GM21367 (cell line): ENCODE data around the gene TBL1X.
"Not testable (repeated sequence)": the region's sequence is repeated elsewhere in the genome, so short reads cannot be mapped to it uniquely, and the experiment has no call there.

Experiments used
- ATAC-seq: cut with Tn5 transposase; IDR thresholded peaks from one replicate; pipeline ENCODE4 v1.9.1; 2021; ENCODE audit not compliant: unreplicated experiment

TBL1X gene

DNA sequence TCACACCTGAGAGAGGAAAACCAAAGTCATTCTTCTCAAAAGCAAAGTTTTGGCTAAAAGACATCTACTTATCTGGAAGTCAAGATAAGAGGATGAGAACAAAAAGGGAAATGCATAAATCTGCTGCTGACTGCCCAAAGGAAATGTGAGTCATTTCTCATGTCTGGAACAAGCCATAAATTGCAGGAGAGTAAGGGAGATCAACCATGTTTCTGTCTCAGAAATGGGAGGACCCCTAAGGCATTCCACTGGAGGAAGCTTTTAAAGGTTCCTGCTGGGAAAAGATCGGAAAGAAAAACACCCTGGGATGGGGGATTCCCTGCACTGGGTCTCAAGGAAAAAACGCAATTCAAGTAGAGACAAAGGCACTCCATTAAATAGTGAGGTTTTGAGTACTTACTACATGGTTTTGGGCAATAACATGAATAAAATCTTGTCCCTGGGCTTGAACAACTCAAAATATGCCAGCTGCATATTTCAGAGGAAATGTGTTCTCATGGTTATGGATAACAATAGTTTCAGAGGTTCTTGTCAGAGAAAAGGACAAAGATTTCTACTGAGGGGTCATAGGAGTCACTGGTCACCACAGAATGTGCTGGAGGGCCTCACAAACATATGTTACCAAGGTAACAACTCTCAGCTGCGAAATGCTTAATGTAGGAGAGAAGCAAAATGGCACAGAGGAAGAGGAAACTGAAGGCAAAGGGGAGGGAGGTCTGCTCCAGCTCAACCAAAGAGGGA lies 281.5 kb downstream of the TBL1X start:
- no peak for ATAC-seq

DNA sequence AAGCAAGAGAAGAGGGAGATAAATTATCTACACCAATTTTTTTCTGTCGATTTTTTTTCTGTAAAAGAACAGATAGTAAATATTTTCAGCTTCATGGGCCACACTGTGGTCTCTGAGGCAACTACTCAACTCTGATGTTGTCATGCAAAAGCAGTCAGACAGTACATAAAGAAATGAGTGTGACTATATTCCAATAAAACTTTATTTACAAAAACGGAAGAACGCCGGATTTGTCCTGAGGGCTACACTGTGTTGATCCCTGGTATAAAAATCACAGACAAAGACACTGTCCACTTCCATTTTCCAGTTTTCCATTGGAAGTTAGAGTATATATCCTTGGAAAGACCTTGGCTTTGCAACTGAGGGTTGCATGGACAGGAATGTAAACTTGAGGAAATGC lies 282.8 kb downstream of the TBL1X start:
- ATAC-seq = no peak

DNA sequence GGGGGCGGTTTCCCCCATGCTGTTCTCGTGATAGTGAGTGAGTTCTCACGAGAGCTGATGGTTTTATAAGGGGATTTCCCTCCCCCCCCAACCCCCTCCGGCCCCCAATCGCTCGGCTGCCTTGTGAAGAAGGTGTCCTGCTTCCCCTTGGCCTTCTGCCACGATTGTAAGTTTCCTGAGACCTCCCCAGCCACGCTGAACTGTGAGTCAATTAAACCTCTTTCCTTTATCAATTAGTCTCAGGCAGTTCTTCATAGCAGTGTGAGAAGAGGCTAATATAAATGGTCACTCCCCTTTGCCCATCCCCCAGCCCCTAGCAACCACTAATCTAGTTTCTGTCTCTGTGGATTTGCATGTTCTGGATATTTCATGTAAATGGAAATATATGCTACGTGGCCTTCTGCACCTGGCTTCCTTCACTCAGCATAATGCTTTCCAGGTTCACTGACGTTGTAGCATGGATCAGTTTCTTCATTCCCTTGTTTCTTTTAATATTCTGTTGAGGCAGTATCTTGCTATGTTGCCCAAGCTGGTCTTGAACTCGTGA lies 284.4 kb downstream of the TBL1X start:
- no peak for ATAC-seq

DNA sequence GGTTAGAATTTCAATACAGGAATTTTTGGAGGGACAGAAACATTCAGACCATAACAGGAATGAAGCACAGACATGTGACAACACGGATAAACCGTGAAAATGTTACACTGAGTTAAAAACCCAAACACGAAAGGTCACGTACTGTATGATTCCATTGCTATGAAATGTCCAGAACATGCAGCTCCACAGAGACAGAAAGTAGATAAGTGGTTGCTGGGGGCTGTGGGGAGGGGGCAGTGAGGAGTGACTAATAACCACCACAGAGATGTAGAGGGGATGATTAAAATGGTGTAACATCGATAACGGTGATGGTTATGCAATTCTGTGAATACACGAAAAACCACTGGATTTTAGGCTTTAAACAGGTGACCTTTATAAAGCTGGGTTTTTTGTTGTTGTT lies 292.5 kb downstream of the TBL1X start:
- ATAC-seq = no peak

DNA sequence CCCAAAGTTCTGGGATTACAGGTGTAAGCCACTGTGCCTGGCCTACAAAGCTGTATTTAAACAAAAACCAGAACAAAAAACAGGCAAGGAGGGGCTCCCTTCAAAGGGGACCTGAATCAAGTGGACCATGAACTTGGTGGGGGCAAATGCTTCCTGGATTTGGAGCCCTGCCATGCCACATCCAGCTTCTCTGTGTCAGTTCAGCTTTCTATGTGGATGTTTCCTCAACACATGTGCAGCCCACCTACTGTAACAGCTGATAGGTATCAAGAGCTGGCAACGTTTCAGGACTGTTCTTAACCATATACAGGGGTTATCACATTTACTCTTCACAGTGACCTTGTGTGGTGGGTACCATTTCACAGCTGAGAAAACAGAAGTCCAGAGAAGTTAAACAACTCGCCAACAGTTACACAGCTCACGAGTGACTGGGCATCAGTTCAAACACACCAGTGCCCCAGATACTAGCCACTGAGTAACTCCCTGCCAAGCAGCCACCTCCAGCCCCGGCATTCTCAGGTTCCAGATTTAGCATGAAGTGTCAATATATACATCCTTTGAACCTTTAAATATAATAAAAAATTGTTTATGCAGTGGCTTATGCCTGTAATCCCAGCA lies 293.3 kb downstream of the TBL1X start:
- no peak for ATAC-seq

DNA sequence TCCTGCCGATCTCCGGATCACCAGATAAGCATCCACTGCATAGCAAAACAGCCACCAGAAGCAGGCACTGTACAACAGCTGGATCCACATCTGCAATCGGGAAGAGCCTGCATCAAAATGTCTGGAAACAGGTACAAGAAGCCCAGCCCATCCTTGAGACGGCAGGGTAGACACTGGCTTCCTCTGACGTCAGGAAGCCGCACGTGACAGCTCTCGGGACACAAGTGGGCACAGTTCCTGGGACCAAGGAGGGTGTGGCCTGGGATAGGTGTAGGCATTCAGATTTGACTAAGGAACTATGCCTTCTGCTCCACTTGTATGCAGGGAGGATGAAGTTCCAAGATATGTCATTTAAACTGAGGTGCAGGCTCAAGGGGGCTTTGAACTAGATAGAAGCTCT lies 294.5 kb downstream of the TBL1X start:
- no peak for ATAC-seq

DNA sequence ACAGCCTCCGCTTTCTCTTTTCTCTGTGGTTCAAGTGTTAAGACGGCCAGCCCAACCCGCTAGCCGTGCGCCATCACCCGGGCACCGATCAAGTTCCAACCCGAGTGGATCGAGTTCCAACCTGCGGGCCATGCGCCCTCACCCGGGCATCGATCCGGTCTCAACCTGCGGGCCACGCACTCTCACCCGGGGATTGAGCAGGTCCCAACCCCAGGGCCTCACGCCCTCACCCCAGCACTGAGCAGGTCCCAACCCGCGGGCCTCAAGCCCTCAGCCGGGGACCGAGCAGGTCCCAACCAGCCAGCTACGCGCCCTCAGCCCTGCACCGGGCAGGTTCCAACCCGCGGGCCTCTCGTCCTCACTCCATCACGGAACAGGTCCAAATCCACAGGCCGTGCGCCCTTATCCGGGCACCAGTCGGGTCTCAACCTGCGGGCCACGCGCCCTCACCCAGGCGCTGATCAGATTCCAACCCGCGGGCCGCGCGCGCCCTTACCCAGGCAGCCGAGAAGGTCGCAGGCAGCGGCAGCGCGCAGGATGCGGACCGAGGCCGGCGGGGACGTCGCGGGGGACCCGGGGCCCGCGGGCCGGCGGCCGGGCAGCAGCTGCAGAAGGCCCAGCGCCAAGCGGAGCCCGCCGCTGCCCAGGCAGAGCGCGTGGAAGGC lies 300.3 kb downstream of the TBL1X start:
- ATAC-seq = no peak

DNA sequence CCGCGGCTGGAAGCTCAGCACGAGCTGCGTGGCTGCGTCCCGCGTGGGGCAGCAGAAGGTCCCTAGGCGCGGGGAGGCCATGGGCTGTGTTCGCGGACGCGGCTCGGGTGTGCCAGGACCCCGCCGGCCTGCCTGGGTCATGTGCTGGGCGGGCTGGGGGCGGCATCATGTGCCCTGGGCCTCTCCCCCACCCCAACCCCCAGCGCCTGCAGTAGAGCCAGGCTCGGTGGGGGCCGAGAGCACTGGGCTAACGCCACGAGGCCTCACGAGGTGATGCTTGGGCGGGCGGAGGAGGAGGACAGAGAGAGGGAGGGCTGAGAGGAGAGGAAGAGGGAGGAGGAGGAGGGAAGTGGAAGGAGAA lies 300.9 kb downstream of the TBL1X start, which contains the start of gene GPR143:
Gene GPR143, minus strand, starts transcription at position 111 of the 361 bp plus-strand sequence. Its CDS starts 30 bp downstream, at position 81.
- ATAC-seq = no peak

DNA sequence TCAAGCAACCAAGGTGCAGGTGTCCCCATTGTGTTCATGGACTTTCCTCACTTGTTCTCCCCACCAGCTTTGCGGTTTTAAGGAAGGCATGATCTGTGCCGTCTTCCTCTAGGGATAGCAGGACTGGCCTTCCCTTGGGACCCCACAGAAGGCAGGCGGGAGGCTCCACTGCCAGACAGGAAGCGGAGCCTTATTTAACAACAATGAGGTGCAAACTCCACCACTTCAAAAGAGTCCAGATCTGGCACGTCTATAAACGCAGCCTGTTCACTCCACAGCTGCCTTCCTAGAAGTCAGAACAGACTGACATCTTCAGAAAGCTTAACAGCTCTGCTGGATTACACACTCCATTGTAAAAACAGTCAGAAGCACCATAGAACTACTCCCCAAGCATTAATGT lies 302.5 kb downstream of the TBL1X start:
- ATAC-seq = no peak

DNA sequence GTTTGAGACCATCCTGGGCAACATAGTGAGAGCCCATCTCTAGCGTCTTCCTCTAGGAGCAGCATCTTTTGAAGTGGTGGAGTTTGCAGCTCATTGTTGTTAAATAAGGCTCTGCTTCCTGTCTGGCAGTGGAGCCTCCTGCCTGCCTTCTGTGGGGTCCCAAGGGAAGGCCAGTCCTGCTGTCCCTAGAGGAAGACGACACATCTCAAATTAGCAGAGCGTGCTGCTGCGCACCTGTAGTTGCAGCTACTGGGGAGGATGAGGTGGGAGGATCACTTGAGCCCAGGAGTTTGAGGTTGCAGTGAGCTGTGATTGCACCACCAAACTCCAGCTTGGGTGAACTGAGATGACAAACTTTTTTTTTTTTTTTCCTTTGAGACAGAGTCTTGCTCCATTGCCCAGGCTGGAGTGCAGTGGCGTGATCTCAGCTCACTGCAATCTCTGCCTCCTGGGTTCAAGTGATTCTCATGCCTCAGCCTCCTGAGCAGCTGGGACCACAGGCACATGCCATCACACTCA lies 303.5 kb downstream of the TBL1X start:
- not testable (repeated sequence) for ATAC-seq

DNA sequence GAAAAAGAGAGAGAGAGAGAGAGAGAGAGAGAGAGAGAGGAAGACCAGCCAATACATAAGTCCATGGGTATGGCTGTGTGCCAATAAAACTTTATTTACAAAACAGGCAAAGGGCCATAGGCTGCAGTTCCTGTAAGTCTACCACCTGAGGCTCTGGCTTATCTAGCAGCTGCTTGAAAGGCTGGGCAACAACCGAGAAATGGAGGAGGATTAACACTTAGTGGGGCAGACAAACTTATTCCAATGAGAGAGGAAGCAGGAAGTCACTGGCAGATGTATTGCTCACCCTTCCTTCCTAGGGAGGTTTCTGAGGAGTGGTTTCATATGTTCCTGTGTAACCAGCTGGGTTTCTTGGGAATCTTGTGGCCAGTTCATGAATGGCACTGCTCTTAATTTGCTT lies 305.5 kb downstream of the TBL1X start:
- ATAC-seq = no peak

DNA sequence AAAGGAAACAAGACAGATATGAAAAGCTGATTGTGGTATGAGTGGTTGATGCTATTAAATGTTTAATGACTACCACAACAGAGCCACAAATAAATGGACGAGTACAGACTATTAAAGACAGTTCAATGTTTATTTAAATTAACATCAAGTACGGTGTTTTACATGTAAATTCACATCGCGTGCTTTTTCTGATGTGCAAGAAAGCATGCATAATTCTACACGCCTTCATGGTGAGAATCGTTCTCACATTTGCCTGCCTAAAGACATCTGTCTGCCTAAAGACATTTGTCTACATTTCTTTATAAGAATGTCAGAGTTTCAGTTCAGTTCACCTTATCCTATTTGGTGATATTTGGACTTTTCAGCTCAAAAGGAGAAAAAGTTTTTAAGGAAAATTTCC lies 308.1 kb downstream of the TBL1X start:
- ATAC-seq = no peak

DNA sequence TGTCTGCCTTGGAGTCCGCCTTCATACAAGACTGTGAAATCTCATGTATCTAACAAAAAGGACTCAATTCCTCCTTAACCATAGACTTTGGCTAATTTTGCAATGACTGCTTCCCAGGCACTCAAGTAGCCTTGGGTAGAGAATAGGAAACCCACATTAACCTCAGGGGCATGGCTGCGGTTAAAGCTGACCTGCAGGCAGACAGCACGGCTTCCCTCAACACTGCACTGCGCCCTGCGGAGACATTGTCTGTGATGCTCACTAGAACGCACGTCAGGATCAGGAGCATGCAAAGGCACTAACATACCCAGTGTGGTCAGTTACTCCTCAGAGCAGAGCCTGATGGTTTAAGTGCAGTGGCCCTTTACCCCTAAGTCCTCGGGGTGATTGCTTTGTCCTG lies 311.1 kb downstream of the TBL1X start:
- no peak for ATAC-seq

DNA sequence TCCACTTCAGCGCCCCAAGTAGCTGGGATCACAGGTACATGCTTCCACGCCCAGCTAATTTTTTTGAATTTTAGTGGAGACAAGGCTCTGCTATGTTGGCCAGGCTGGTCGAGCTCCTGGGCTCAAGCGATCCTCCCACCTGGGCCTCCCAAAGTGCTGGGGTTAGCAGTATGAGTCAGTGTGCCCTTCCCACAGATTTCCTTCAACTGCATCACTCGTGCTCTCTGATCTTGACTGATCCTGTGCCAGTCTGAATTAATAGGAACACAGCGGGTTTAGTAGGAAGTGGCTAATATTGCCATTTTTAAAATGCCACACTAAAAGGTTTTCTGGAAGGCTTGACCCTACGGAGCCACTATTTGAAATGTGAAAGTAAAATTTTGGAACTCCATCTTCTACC lies 317.1 kb downstream of the TBL1X start:
- no peak for ATAC-seq

DNA sequence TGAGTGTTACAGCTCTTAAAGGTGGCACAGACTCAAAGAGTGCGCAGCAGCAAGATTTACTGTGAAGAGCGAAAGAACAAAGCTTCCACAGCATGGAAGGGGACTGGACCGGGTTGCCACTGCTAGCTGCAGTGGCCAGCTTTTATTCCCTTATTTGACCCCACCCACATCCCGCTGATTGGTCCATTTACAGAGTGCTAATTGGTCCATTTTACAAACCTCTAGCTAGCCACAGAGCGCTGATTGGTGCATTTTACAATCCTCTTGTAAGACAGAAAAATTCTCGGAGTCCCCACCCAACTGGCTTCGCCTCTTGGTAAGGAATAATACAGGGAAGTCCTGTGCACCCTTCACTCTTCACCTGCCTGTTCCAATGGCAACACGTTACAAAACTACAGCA lies 319.5 kb downstream of the TBL1X start:
- no peak for ATAC-seq

DNA sequence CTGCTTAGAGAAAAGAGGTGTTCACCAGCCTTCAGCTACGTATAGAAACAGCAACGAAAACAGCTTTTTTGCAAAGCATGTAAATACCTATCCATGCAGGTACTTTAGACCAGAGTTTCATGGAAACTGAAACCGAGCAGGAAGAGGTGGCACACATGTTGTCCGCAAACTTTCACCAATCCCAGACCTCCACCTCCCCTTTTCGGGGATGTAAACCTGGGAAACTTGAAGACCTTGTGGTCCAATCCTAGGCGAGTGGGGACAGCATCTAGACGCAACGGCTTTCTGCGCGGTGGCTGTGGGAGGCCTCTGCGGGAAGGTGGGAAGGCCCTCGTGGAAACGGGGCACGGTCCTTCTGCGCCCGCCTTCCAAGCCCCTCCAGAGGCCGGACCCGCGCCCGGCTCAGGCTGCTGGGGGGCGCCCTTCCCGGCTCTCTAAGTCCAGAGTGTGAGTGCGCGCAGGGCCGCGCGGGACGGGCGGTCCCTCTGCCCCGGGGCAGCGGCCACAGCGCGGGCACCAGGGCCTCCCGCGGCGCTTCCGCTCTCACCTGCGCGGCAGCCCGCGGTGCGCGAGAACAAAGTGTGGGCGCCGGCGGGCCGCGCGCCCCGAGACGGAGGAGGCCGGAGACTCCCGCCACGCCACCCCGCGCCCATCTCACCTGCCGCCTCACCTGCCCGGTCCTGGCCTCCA lies 320.5 kb downstream of the TBL1X start:
- no peak for ATAC-seq

DNA sequence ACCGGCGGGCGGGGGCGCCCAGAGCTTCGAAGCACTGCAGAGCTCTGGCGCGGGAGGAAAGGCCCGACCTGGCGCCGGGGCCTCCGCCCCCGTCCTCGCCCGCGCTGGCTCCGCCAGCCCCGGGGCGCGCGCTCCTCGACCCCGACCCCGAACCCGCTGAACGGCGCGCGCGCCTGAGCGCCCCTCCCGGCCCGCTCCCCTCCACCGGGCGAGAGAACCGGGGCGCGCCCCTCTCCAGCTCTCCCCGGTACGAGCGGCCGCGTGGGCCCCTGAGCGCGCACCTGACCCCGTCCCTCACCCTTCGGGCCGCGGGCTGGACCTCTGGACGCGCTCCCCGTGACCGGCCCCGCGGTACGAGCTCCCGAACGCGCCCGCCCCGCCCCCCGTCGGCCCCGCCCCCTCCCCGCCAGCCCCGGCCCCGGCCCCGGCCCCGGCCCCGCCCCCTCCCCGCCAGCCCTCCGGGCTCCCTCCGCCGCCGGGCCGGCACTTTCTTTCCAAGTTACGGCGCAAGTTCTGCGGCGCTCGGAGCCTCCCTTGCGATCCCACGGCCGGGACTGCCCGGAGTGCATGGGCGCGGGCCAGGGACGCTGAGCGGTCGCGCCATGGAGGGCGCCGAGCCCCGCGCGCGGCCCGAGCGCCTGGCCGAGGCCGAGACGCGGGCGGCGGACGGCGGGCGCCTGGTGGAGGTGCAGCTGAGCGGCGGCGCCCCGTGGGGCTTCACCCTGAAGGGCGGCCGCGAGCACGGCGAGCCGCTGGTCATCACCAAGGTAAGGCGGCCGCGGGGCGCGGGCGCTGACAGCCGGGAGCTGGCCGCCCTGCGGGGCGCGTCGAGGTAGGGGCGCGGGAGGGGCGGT lies 321.3 kb downstream of the TBL1X start, which contains the start of gene SHROOM2:
Gene SHROOM2, plus strand, starts transcription at position 486 of the 854 bp plus-strand sequence. Its CDS starts 117 bp downstream, at position 603.
- no peak for ATAC-seq

DNA sequence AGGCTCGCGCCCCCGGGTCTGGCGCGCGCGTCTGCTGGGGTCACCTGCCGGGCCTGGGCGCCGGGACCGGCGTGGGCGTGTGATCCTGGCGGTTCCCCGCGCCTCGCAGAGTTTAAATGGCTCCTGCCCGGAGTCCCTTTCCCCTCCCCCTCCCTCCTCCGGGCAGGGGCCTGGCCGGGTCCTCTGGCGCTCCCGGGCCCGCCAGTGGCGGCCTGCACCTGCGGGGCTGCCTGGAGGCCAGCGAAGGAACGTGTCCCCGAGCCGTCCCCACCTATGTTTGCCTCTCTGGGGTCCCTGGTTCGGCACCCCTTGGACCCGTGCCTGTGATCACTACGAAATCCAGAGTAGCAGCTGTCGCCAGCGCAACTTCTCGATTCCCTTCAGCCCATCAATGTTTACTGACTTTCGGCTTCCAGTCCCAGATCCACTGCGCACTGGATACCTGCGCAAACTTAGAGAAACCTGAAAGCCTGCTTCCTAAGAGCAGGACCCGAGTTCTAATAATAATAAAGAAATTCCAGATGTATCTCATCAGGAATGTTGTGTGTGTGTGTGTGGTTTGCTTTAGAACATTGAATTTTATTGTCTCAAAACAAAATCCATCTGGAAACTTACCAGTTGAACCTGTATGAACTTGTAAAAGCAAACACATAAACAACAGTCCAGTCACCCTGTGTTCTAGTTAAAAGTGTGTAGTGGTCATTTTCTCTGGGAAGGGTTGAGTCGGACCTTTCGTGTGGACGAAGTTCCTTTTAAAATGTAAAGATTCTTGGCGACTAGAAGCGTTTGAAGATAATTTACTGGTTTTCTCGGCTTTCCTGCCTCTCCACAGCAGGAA lies 322.2 kb downstream of the TBL1X start:
- ATAC-seq = no peak

DNA sequence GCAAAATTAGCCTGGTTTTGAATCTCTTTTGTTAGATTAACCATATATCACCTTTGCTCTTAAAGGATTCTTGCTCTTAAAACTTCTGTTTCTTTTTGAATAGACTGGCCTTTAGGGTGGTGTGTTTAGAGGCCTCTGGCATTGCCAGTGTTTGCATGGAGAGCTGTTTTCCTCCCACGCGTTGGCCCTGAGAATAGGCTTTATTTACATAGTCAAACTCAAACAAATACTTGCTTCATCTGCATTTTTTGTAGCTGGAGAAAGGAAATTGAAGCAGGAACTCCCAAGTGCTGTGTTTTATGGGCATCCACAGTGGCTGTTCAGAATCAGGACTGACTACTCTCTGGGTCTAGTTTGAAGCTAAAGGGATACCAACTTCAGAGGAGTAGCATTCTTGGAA lies 324.1 kb downstream of the TBL1X start:
- no peak for ATAC-seq
